ENCODE data around the gene LTBP3.
A peak's percentile ranks its signal among the peaks of the same experiment; 100 is the strongest.

LTBP3 gene

GRCh38 chr11:65555693-65556231, 2.4 kb downstream of the LTBP3 start:
- Mint-ChIP-seq H3K9me3 (ENCODE audit: low read depth) (no peaks in the 10 kb centered on the region), H3K27ac (peak overlapping the region; percentile 94)

GRCh38 chr11:65554842-65555430, 3.2 kb downstream of the LTBP3 start:
- no peaks in the 10 kb centered on the region for H3K9me3 Mint-ChIP-seq (ENCODE audit: low read depth)
- H3K4me1 Mint-ChIP-seq (ENCODE audit: low read depth) = peaks cover 65% of the 10 kb centered on the region
- peak overlapping the region; percentile 94 for H3K27ac Mint-ChIP-seq
- H3K27me3 Mint-ChIP-seq = no peaks in the 10 kb centered on the region
- H3K4me3 Mint-ChIP-seq = peak overlapping the region; percentile 88
- no peaks in the 10 kb centered on the region for H3K36me3 Mint-ChIP-seq

More at GRCh38 chr11:65555693-65556231, 2.4 kb downstream of the LTBP3 start:
- Mint-ChIP-seq H3K4me1 (ENCODE audit: low read depth) (peaks cover 72% of the 10 kb centered on the region), H3K4me3 (peak overlapping the region; percentile 88), H3K36me3 (no peaks in the 10 kb centered on the region), H3K27me3 (no peaks in the 10 kb centered on the region)

GRCh38 chr11:65554057-65554818, 3.9 kb downstream of the LTBP3 start:
- Mint-ChIP-seq H3K4me1 (ENCODE audit: low read depth) (peaks cover 60% of the 10 kb centered on the region), H3K27ac (peak overlapping the region; percentile 94), H3K27me3 (no peaks in the 10 kb centered on the region), H3K4me3 (peak overlapping the region; percentile 88), H3K36me3 (no peaks in the 10 kb centered on the region), H3K9me3 (ENCODE audit: low read depth) (no peaks in the 10 kb centered on the region)

GRCh38 chr11:65553301-65554001, 4.7 kb downstream of the LTBP3 start:
- Mint-ChIP-seq H3K4me1 (ENCODE audit: low read depth) (peaks cover 64% of the 10 kb centered on the region), H3K27me3 (no peaks in the 10 kb centered on the region)

GRCh38 chr11:65552388-65552951, 5.7 kb downstream of the LTBP3 start:
- no peaks in the 10 kb centered on the region for H3K9me3 Mint-ChIP-seq (ENCODE audit: low read depth)
- no peaks in the 10 kb centered on the region for H3K27me3 Mint-ChIP-seq
- H3K4me1 Mint-ChIP-seq (ENCODE audit: low read depth) = peaks cover 70% of the 10 kb centered on the region
- H3K36me3 Mint-ChIP-seq = no peaks in the 10 kb centered on the region
- peak overlapping the region; percentile 50 for H3K27ac Mint-ChIP-seq
- H3K4me3 Mint-ChIP-seq = peak overlapping the region; percentile 14

More at GRCh38 chr11:65553301-65554001, 4.7 kb downstream of the LTBP3 start:
- Mint-ChIP-seq H3K27ac (no peak overlapping the region), H3K9me3 (ENCODE audit: low read depth) (no peaks in the 10 kb centered on the region), H3K36me3 (no peaks in the 10 kb centered on the region), H3K4me3 (peak overlapping the region; percentile 27)

- no peaks in the 10 kb centered on the region for H3K27me3 Mint-ChIP-seq
- peak overlapping the region; percentile 77 for H3K27ac Mint-ChIP-seq
- H3K9me3 Mint-ChIP-seq (ENCODE audit: low read depth) = no peaks in the 10 kb centered on the region
- H3K4me3 Mint-ChIP-seq = peak overlapping the region; percentile 14
- peaks cover 68% of the 10 kb centered on the region for H3K4me1 Mint-ChIP-seq (ENCODE audit: low read depth)
- H3K36me3 Mint-ChIP-seq = no peaks in the 10 kb centered on the region
Observed at GRCh38 chr11:65551572-65552387, 6.4 kb downstream of the LTBP3 start.

GRCh38 chr11:65549096-65549495, 9.1 kb downstream of the LTBP3 start:
- no peaks in the 10 kb centered on the region for H3K27me3 Mint-ChIP-seq
- H3K9me3 Mint-ChIP-seq (ENCODE audit: low read depth) = no peaks in the 10 kb centered on the region
- no peaks in the 10 kb centered on the region for H3K36me3 Mint-ChIP-seq
- peak overlapping the region; percentile 42 for H3K27ac Mint-ChIP-seq
- H3K4me1 Mint-ChIP-seq (ENCODE audit: low read depth) = peaks cover 55% of the 10 kb centered on the region
- no peak overlapping the region for H3K4me3 Mint-ChIP-seq

- Mint-ChIP-seq H3K4me3 (peak overlapping the region; percentile 46), H3K4me1 (ENCODE audit: low read depth) (peaks cover 57% of the 10 kb centered on the region)
Observed at GRCh38 chr11:65548395-65548794, 9.8 kb downstream of the LTBP3 start.

DNA sequence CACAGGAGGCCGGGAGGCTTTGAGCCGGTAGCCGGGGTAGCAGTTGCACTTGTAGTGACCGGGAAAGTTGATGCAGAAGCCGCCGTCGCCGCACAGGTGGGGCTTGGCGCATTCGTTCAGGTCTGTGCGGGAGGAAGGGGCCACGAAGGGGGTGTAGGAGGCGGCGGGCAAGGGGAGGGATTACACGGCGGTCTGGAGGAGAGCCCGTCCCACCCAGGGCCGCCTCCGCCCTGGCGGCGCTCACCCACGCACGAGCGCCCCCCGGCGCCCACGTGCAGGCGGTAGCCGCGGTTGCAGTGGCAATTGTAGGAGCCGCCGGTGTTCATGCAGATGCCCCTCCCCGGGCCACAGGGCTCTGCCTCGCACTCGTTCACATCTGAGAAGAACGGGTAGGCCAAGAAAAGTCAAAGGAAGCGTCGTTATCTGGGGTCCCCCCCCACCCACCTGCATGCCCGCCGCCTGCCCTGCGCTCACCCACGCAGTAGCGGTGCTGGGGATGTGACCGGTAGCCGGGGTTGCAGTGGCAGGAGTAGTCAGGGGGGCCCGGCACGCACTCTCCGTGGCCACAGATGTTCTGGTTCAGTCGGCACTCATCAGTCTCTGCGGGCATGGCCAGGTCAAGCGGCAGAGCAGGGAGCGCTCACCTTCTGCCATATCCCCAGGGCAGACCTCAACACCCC, 10.6 kb downstream of the LTBP3 start:
- Mint-ChIP-seq H3K27me3 (no peaks in the 10 kb centered on the region), H3K36me3 (peaks cover 2% of the 10 kb centered on the region), H3K4me1 (ENCODE audit: low read depth) (peaks cover 53% of the 10 kb centered on the region), H3K27ac (peak overlapping the region; percentile 68), H3K4me3 (peak overlapping the region; percentile 46), H3K9me3 (ENCODE audit: low read depth) (no peaks in the 10 kb centered on the region)

More at GRCh38 chr11:65548395-65548794, 9.8 kb downstream of the LTBP3 start:
- H3K27ac Mint-ChIP-seq = peak overlapping the region; percentile 89
- H3K36me3 Mint-ChIP-seq = no peaks in the 10 kb centered on the region
- no peaks in the 10 kb centered on the region for H3K27me3 Mint-ChIP-seq
- H3K9me3 Mint-ChIP-seq (ENCODE audit: low read depth) = no peaks in the 10 kb centered on the region

- peaks cover 47% of the 10 kb centered on the region for H3K4me1 Mint-ChIP-seq (ENCODE audit: low read depth)
- peak overlapping the region; percentile 85 for H3K4me3 Mint-ChIP-seq
- H3K9me3 Mint-ChIP-seq (ENCODE audit: low read depth) = no peaks in the 10 kb centered on the region
- peak overlapping the region; percentile 89 for H3K27ac Mint-ChIP-seq
- peaks cover 2% of the 10 kb centered on the region for H3K36me3 Mint-ChIP-seq
- no peaks in the 10 kb centered on the region for H3K27me3 Mint-ChIP-seq
Observed at GRCh38 chr11:65546217-65546958, 11.8 kb downstream of the LTBP3 start.

- Mint-ChIP-seq H3K9me3 (ENCODE audit: low read depth) (no peaks in the 10 kb centered on the region), H3K36me3 (peaks cover 2% of the 10 kb centered on the region), H3K4me1 (ENCODE audit: low read depth) (peaks cover 47% of the 10 kb centered on the region), H3K27me3 (no peaks in the 10 kb centered on the region), H3K4me3 (peak overlapping the region; percentile 85), H3K27ac (peak overlapping the region; percentile 89)
Observed at GRCh38 chr11:65545853-65546216, 12.3 kb downstream of the LTBP3 start.

DNA sequence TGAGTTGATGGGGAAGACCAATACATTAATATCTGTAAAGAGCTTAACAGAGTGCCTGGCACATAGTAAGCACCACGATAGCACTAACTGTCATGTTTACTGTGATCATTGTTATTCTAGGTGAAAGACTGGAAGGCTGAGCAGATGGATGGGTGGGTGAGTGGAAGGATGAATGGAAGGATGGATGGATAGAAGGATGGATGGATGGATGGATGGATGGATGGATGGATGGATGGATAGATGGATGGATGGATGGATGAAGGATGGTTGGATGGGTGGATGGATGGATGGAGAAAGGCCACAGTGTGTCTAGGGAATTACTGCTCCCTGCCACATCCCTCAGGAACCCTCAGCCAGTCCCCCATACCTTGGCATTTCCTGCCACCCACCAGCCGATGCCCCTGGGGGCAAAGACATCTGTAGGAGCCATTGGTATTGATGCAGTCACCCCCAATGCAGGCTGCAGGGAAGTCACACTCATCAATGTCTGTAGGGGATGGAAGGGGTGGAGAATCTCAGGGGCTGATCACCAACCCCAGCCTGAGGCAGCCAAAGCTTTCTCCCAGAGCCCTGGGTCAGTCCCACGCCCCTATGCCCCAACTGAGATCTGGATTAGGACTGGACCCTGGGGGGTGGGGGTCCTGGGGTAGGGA, 15.3 kb downstream of the LTBP3 start:
- H3K4me1 Mint-ChIP-seq (ENCODE audit: low read depth) = peaks cover 32% of the 10 kb centered on the region
- peak overlapping the region; percentile 80 for H3K27ac Mint-ChIP-seq
- H3K4me3 Mint-ChIP-seq = no peak overlapping the region
- H3K9me3 Mint-ChIP-seq (ENCODE audit: low read depth) = no peaks in the 10 kb centered on the region
- no peaks in the 10 kb centered on the region for H3K27me3 Mint-ChIP-seq
- H3K36me3 Mint-ChIP-seq = peaks cover 2% of the 10 kb centered on the region

Data from activated naive CD8-positive, alpha-beta T cell (primary cell).